GM23338 (cell line): Measurements from ENCODE around the gene RFXANK.

Experiments used
- CREB1 ChIP-seq: fragments of 250-450 bp; sonication (Bioruptor Pico); IDR thresholded peaks from 2 replicates; pipeline ENCODE4 v1.5.0; 2020; ENCODE audit warnings: low read depth, mild to moderate bottlenecking, moderate library complexity
- ETS1 ChIP-seq: IDR thresholded peaks from 2 replicates; pipeline ENCODE4 v1.6.1; 2016; ENCODE audit warnings: antibody characterized with exemption
- EZH2 ChIP-seq: fragments of 200-600 bp; sonication (generic); IDR thresholded peaks from one replicate; pipeline ENCODE4 v1.8.0; 2017; ENCODE audit warnings: antibody characterized with exemption, mild to moderate bottlenecking, low read depth; ENCODE audit not compliant: unreplicated experiment
- EZH2phosphoT487 ChIP-seq: fragments of 200-600 bp; sonication (generic); IDR thresholded peaks from one replicate; pipeline ENCODE4 v1.8.1; 2018; ENCODE audit warnings: antibody characterized with exemption; ENCODE audit not compliant: unreplicated experiment
- JUNB ChIP-seq: IDR thresholded peaks from one replicate; pipeline ENCODE4 v1.6.1; 2016; ENCODE audit warnings: antibody characterized with exemption; ENCODE audit not compliant: unreplicated experiment
- POLR2AphosphoS5 ChIP-seq: IDR thresholded peaks from 2 replicates; pipeline ENCODE4 v1.6.1; 2016; ENCODE audit warnings: antibody characterized with exemption, low read depth
- REST ChIP-seq: IDR thresholded peaks from one replicate; pipeline ENCODE4 v1.6.1; 2018; ENCODE audit warnings: antibody characterized with exemption; ENCODE audit not compliant: unreplicated experiment
- STAT1 ChIP-seq: IDR thresholded peaks from one replicate; pipeline ENCODE4 v1.6.1; 2016; ENCODE audit warnings: antibody characterized with exemption; ENCODE audit not compliant: unreplicated experiment
- ZNF114 ChIP-seq: fragments of 250-450 bp; sonication (Bioruptor Pico); IDR thresholded peaks from 2 replicates; pipeline ENCODE4 v1.5.0; 2020; ENCODE audit warnings: mild to moderate bottlenecking, moderate library complexity
- ZNF331 ChIP-seq: fragments of 250-450 bp; sonication (Bioruptor Pico); IDR thresholded peaks from 2 replicates; pipeline ENCODE4 v1.5.0; 2020; ENCODE audit warnings: low read depth, mild to moderate bottlenecking, moderate library complexity
- TF ChIP-seq, protein P1 (sequence below), 2 experiments: fragments of 200-600 bp in 1 of 2; sonication (generic) in 1 of 2; conservative IDR thresholded peaks; 2 replicates each; pipeline versions ENCODE4 v1.5.1 to v1.6.1; 2016 to 2017; ENCODE audit warnings: antibody characterized with exemption in 2 of 2, low read depth in 2 of 2, mild to moderate bottlenecking in 2 of 2, moderate library complexity in 1 of 2
- TF ChIP-seq, protein P2 (sequence below): fragments of 250-450 bp; sonication (Bioruptor Pico); IDR thresholded peaks from 2 replicates; pipeline ENCODE4 v1.5.0; 2020; ENCODE audit warnings: mild to moderate bottlenecking, moderate library complexity

DNA sequence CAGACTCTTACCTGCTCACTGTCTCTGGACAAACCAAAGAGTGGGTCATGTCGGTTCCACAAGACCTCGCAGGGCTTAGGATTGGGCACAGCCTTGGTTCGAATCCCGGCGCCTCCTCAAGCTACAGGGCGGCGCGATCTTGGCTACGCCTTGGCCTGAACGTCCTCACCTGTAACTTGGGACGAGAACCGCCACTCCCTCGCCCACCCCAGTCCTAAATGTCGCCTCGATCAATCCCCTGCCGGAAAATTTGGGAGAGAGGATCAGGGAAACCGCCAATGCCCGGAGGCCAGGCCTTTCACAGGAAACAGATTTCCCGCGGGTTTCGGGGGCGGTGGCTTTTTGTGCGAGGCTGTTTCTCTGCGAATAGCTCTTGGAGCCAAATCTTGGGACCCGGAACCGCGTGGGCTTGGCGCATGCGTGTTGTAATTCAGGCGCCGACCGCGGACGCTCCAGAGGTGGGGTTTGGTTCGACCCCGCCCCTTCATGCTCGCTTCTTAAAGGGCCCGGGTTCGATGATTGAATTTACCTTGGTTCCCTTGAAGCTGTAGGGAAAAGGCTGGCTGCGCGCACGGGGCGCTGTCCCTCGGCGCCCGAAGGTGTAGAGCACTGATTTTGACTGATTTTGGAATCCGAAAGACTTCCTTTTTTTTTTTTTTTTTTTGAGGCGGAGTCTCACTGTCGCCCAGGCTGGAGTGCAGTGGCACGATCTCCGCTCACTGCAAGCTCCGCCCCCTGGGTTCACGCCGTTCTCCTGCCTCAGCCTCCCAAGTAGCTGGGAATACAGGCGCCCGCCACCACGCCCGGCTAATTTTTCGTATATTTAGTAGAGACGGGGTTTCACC is 11.2 kb downstream of the RFXANK start, which contains the start of gene NR2C2AP:
- TF ChIP-seq, protein P1, sequence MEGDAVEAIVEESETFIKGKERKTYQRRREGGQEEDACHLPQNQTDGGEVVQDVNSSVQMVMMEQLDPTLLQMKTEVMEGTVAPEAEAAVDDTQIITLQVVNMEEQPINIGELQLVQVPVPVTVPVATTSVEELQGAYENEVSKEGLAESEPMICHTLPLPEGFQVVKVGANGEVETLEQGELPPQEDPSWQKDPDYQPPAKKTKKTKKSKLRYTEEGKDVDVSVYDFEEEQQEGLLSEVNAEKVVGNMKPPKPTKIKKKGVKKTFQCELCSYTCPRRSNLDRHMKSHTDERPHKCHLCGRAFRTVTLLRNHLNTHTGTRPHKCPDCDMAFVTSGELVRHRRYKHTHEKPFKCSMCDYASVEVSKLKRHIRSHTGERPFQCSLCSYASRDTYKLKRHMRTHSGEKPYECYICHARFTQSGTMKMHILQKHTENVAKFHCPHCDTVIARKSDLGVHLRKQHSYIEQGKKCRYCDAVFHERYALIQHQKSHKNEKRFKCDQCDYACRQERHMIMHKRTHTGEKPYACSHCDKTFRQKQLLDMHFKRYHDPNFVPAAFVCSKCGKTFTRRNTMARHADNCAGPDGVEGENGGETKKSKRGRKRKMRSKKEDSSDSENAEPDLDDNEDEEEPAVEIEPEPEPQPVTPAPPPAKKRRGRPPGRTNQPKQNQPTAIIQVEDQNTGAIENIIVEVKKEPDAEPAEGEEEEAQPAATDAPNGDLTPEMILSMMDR (conservative IDR thresholded peaks at IDR 0.05; ENCODE audit: low read depth in 2 of 2), result no peak
- TF ChIP-seq EZH2 (no peak), ETS1 (no peak), POLR2AphosphoS5 (peak; percentile 45), REST (no peak), EZH2phosphoT487 (no peak), STAT1 (no peak), JUNB (no peak), CREB1 (CRISPR knock-in tag) (0 out of 2 replicates have a peak, but pooled peaks have one; percentile 26), ZNF114 (CRISPR knock-in tag) (no peak), ZNF331 (CRISPR knock-in tag) (no peak)
- TF ChIP-seq, protein P2, sequence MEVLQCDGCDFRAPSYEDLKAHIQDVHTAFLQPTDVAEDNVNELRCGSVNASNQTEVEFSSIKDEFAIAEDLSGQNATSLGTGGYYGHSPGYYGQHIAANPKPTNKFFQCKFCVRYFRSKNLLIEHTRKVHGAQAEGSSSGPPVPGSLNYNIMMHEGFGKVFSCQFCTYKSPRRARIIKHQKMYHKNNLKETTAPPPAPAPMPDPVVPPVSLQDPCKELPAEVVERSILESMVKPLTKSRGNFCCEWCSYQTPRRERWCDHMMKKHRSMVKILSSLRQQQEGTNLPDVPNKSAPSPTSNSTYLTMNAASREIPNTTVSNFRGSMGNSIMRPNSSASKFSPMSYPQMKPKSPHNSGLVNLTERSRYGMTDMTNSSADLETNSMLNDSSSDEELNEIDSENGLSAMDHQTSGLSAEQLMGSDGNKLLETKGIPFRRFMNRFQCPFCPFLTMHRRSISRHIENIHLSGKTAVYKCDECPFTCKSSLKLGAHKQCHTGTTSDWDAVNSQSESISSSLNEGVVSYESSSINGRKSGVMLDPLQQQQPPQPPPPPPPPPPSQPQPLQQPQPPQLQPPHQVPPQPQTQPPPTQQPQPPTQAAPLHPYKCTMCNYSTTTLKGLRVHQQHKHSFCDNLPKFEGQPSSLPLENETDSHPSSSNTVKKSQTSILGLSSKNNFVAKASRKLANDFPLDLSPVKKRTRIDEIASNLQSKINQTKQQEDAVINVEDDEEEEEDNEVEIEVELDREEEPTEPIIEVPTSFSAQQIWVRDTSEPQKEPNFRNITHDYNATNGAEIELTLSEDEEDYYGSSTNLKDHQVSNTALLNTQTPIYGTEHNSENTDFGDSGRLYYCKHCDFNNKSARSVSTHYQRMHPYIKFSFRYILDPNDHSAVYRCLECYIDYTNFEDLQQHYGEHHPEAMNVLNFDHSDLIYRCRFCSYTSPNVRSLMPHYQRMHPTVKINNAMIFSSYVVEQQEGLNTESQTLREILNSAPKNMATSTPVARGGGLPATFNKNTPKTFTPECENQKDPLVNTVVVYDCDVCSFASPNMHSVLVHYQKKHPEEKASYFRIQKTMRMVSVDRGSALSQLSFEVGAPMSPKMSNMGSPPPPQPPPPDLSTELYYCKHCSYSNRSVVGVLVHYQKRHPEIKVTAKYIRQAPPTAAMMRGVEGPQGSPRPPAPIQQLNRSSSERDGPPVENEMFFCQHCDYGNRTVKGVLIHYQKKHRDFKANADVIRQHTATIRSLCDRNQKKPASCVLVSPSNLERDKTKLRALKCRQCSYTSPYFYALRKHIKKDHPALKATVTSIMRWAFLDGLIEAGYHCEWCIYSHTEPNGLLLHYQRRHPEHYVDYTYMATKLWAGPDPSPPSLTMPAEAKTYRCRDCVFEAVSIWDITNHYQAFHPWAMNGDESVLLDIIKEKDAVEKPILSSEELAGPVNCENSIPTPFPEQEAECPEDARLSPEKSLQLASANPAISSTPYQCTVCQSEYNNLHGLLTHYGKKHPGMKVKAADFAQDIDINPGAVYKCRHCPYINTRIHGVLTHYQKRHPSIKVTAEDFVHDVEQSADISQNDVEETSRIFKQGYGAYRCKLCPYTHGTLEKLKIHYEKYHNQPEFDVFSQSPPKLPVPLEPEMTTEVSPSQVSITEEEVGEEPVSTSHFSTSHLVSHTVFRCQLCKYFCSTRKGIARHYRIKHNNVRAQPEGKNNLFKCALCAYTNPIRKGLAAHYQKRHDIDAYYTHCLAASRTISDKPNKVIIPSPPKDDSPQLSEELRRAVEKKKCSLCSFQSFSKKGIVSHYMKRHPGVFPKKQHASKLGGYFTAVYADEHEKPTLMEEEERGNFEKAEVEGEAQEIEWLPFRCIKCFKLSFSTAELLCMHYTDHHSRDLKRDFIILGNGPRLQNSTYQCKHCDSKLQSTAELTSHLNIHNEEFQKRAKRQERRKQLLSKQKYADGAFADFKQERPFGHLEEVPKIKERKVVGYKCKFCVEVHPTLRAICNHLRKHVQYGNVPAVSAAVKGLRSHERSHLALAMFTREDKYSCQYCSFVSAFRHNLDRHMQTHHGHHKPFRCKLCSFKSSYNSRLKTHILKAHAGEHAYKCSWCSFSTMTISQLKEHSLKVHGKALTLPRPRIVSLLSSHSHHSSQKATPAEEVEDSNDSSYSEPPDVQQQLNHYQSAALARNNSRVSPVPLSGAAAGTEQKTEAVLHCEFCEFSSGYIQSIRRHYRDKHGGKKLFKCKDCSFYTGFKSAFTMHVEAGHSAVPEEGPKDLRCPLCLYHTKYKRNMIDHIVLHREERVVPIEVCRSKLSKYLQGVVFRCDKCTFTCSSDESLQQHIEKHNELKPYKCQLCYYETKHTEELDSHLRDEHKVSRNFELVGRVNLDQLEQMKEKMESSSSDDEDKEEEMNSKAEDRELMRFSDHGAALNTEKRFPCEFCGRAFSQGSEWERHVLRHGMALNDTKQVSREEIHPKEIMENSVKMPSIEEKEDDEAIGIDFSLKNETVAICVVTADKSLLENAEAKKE, result no peak
